ENCODE measurements around the gene USP20.

Gene USP20

GRCh38 chr9:129823935-129824601 is 11.2 kb upstream of the USP20 start, which contains the start of gene TOR1A:
TOR1A (minus strand) TSS chr9:129824136; CDS start chr9:129824085, 51 bp downstream.
- DNase-seq = peak; percentile 93

- DNase-seq = no peak
Observed at GRCh38 chr9:129826344-129826743, 8.9 kb upstream of the USP20 start.

- no peak for DNase-seq
Observed at GRCh38 chr9:129826759-129827158, 8.5 kb upstream of the USP20 start.

GRCh38 chr9:129828051-129828450 is 7.2 kb upstream of the USP20 start:
- no peak for DNase-seq

- DNase-seq = no peak
Observed at GRCh38 chr9:129828969-129829368, 6.3 kb upstream of the USP20 start.

- DNase-seq = no peak
Observed at GRCh38 chr9:129832982-129833381, 2.3 kb upstream of the USP20 start.

GRCh38 chr9:129834489-129835127 is 650 bp upstream of the USP20 start:
- DNase-seq = peak; percentile 44

- no peak for DNase-seq
Observed at GRCh38 chr9:129835860-129836223, 584 bp downstream of the USP20 start.

GRCh38 chr9:129836311-129837007 is 1.2 kb downstream of the USP20 start:
- DNase-seq = peak; percentile 38

GRCh38 chr9:129838707-129839259 is 3.5 kb downstream of the USP20 start:
- no peak for DNase-seq

GRCh38 chr9:129839324-129840023 is 4.2 kb downstream of the USP20 start:
- no peak for DNase-seq

GRCh38 chr9:129840034-129840433 is 4.8 kb downstream of the USP20 start:
- DNase-seq = no peak

- no peak for DNase-seq
Observed at GRCh38 chr9:129841071-129841470, 5.8 kb downstream of the USP20 start.

GRCh38 chr9:129845373-129845772 is 10.1 kb downstream of the USP20 start:
- DNase-seq = no peak

GRCh38 chr9:129848712-129849441 is 13.6 kb downstream of the USP20 start:
- no peak for DNase-seq

- DNase-seq = no peak
Observed at GRCh38 chr9:129849901-129850300, 14.6 kb downstream of the USP20 start.

- no peak for DNase-seq
Observed at GRCh38 chr9:129850821-129851550, 15.7 kb downstream of the USP20 start.

GRCh38 chr9:129851821-129852220 is 16.6 kb downstream of the USP20 start:
- no peak for DNase-seq

GRCh38 chr9:129852579-129852978 is 17.3 kb downstream of the USP20 start:
- no peak for DNase-seq

GRCh38 chr9:129853614-129854013 is 18.4 kb downstream of the USP20 start:
- no peak for DNase-seq

GRCh38 chr9:129854588-129855110 is 19.4 kb downstream of the USP20 start:
- no peak for DNase-seq

Data from stimulated activated naive CD4-positive, alpha-beta T cell treated with Interleukin-2 at 50 U/mL for 16 hours (primary cell).